PC-3 (cell line): ENCODE data around the gene PGAP6. TPM values are rescaled to one million over a fixed set of nuclear protein-coding genes. Genes with fewer than 3 reads are reported as not detected.

Source experiments
- ATAC-seq: fragments of 200-7000 bp; cut with Tn5 transposase; 2 replicates; pipeline ENCODE4 v1.9.1; 2020; ENCODE audit warnings: mild to moderate bottlenecking, moderate library complexity
- BruUV-seq: library from RNA; stranded (reverse); fragments of 400-500 nt; replicated peaks from 2 replicates; lab custom pipeline; 2021; lab: Mats Ljungman, UMichigan
- CTCF ChIA-PET: fragments of 300-600 bp; sonication (Branson Sonifier 250); formaldehyde crosslinking; loops from one replicate; lab custom pipeline; 2022; ENCODE audit warnings: antibody characterized with exemption; lab: Charles Lee
- POLR2A ChIA-PET: fragments of 300-600 bp; sonication (Branson Sonifier 250); formaldehyde crosslinking; loops from one replicate; lab custom pipeline; 2022; ENCODE audit warnings: antibody characterized with exemption; ENCODE audit not compliant: unreplicated experiment; lab: Charles Lee
- DNase-seq: peaks from one replicate; pipeline ENCODE4 v3.0.0-alpha.2; 2015
- H2AFZ ChIP-seq: fragments of 300-600 bp; sonication (generic); 2 replicates; pipeline ENCODE4 v1.6.0; 2016; ENCODE audit warnings: antibody characterized with exemption, low read length
- H3F3A ChIP-seq: fragments of 300-600 bp; sonication (generic); one replicate; pipeline ENCODE4 v1.6.0; 2017; ENCODE audit warnings: antibody characterized with exemption, low read length, control low read depth, mild to moderate bottlenecking; ENCODE audit not compliant: unreplicated experiment
- H3K27ac ChIP-seq: fragments of 300-600 bp; sonication (generic); 2 replicates; pipeline ENCODE4 v1.5.1; 2016; ENCODE audit warnings: mild to moderate bottlenecking, low read length
- H3K27me3 ChIP-seq: fragments of 300-600 bp; sonication (generic); 2 replicates; pipeline ENCODE4 v1.6.1; 2016; ENCODE audit warnings: low read length, mixed read lengths
- H3K36me3 ChIP-seq: fragments of 300-600 bp; sonication (generic); 2 replicates; pipeline ENCODE4 v1.6.1; 2016; ENCODE audit warnings: low read depth, mixed run types, low read length, mixed read lengths
- H3K4me1 ChIP-seq: fragments of 300-600 bp; sonication (generic); 2 replicates; pipeline ENCODE4 v1.5.1; 2016; ENCODE audit warnings: low read length; ENCODE audit not compliant: insufficient read depth
- H3K4me2 ChIP-seq: fragments of 300-600 bp; sonication (generic); 2 replicates; pipeline ENCODE4 v1.6.0; 2016; ENCODE audit warnings: low read length
- H3K4me3 ChIP-seq: fragments of 300-600 bp; sonication (generic); 2 replicates; pipeline ENCODE4 v1.5.1; 2016; ENCODE audit warnings: mild to moderate bottlenecking, low read length, mixed read lengths
- H3K79me2 ChIP-seq: fragments of 300-600 bp; sonication (generic); 2 replicates; pipeline ENCODE4 v1.6.1; 2017; ENCODE audit warnings: low read length, mixed read lengths
- H3K9ac ChIP-seq: fragments of 300-600 bp; sonication (generic); 2 replicates; pipeline ENCODE4 v1.6.0; 2016; ENCODE audit warnings: mild to moderate bottlenecking, low read length
- H3K9me2 ChIP-seq: fragments of 300-600 bp; sonication (generic); replicated peaks from 2 replicates; pipeline ENCODE4 v1.6.1; 2016; ENCODE audit warnings: mixed run types, low read length, mixed read lengths
- H3K9me3 ChIP-seq: fragments of 300-600 bp; sonication (generic); 2 replicates; pipeline ENCODE4 v1.6.1; 2016; ENCODE audit warnings: low read length, mixed read lengths
- H4K20me1 ChIP-seq: fragments of 300-600 bp; sonication (generic); 2 replicates; pipeline ENCODE4 v1.6.1; 2016; ENCODE audit warnings: low read length, mixed read lengths
- CTCF ChIP-seq: fragments of 300-600 bp; sonication (generic); conservative IDR thresholded peaks from 2 replicates; pipeline ENCODE4 v1.5.1; 2017; ENCODE audit warnings: antibody characterized with exemption, low read depth, mild to moderate bottlenecking, low read length
- EZH2 ChIP-seq: fragments of 300-600 bp; sonication (generic); IDR thresholded peaks from one replicate; pipeline ENCODE4 v1.6.1; 2017; ENCODE audit warnings: antibody characterized with exemption, mild to moderate bottlenecking, low read length; ENCODE audit not compliant: unreplicated experiment
- EZH2phosphoT487 ChIP-seq: fragments of 300-600 bp; sonication (generic); IDR thresholded peaks from 2 replicates; pipeline ENCODE4 v1.6.1; 2018; ENCODE audit warnings: mild to moderate bottlenecking, antibody characterized with exemption, low read length, borderline replicate concordance
- intact Hi-C: fragments of 100-400 bp; cut with micrococcal nuclease; formaldehyde crosslinking; loops from 2 replicates; pipeline ENCODE4 v1.9.0; 2023
- total RNA-seq: library from RNA; depleted of rRNA; stranded (reverse); fragments of >200 nt; gene quantifications from 2 replicates; pipeline ENCODE4 v1.2.3, GENCODE V29; 2014

Gene PGAP6
- total RNA-seq, 1 experiment from 2014 or later: 40.8 TPM

GRCh38 chr16:373848-374615 is 7.7 kb downstream of the PGAP6 start:
- Histone ChIP-seq H3K9ac (no peak overlapping the region), H3K27me3 (no peaks in the 10 kb centered on the region), H3K4me2 (no peak overlapping the region), H3K27ac (no peak overlapping the region), H3K79me2 (no peaks in the 10 kb centered on the region), H3K4me1 (peaks cover 5% of the 10 kb centered on the region; the same call in 1 of the 2 replicates), H3F3A (no peaks in the 10 kb centered on the region), H4K20me1 (no peaks in the 10 kb centered on the region), H3K9me3 (no peaks in the 10 kb centered on the region), H3K36me3 (no peaks in the 10 kb centered on the region), H2AFZ (no peak overlapping the region), H3K9me2 (no peaks in the 10 kb centered on the region), H3K4me3 (no peak overlapping the region)
- TF ChIP-seq EZH2phosphoT487 (no peak), EZH2 (no peak), CTCF (no peak)
- BruUV-seq: no TSS peak
- intact Hi-C loops: no loop called here
- CTCF ChIA-PET: no interaction called here
- POLR2A ChIA-PET: no interaction called here
- no peak for DNase-seq
- no peak for ATAC-seq

DNA sequence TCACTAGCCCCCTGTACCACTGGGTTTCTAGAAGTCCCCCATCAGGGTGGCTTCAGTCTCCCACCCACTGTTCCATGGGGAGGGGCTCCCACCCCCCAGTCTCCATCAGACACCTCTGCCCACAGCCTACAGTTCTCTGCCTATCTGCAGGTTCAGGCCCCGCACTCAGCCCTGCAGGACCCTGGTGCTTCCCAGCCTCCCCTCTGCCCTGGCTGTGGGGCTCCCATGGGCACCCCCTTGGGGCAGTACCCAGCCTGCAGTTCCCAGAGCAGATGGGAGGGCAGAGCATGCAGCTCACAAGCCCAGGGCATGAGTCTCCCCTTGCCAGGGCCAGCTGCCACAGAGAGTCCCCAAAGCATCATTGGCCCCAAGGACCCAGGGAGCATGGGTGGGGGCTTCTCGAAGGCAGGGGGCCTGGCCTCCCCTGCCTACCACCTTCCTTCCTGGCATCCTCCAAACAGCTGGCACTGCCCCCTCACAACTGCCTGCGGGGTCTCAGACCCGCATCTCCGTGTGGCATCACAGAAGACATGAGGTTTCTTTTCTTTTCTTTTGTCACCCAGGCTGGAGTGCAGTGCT is 8.7 kb downstream of the PGAP6 start:
- DNase-seq (no peak), ATAC-seq (no peak)
- Histone ChIP-seq H3K4me2 (no peak overlapping the region), H3K9ac (no peak overlapping the region), H3K36me3 (no peaks in the 10 kb centered on the region), H3K4me3 (no peak overlapping the region), H3K27ac (no peak overlapping the region), H4K20me1 (no peaks in the 10 kb centered on the region), H3K79me2 (no peaks in the 10 kb centered on the region), H3K9me3 (no peaks in the 10 kb centered on the region), H3K4me1 (peaks cover 5% of the 10 kb centered on the region; the same call in 1 of the 2 replicates), H3K27me3 (no peaks in the 10 kb centered on the region), H3F3A (no peaks in the 10 kb centered on the region), H2AFZ (no peak overlapping the region), H3K9me2 (no peaks in the 10 kb centered on the region)
- CTCF ChIA-PET: no interaction called here
- TF ChIP-seq CTCF: no peak
- no peak for TF ChIP-seq EZH2phosphoT487
- no peak for TF ChIP-seq EZH2
- no TSS peak for BruUV-seq
- intact Hi-C loops: no loop called here
- POLR2A ChIA-PET: no interaction called here

- TF ChIP-seq EZH2: no peak
- TF ChIP-seq CTCF: no peak
- TF ChIP-seq EZH2phosphoT487: no peak
- Histone ChIP-seq H3K27me3 (no peaks in the 10 kb centered on the region), H3K4me1 (peaks cover 5% of the 10 kb centered on the region; the same call in 1 of the 2 replicates), H3K9me2 (no peaks in the 10 kb centered on the region), H3K4me2 (no peak overlapping the region), H2AFZ (no peak overlapping the region), H3K27ac (no peak overlapping the region), H3K4me3 (no peak overlapping the region), H3K9me3 (no peaks in the 10 kb centered on the region), H3F3A (no peaks in the 10 kb centered on the region), H3K9ac (no peak overlapping the region), H3K36me3 (no peaks in the 10 kb centered on the region), H3K79me2 (no peaks in the 10 kb centered on the region), H4K20me1 (no peaks in the 10 kb centered on the region)
- POLR2A ChIA-PET: no interaction called here
- CTCF ChIA-PET: no interaction called here
- intact Hi-C loops: no loop called here
- no peak for DNase-seq
- ATAC-seq: no peak
- BruUV-seq: no TSS peak
Observed at GRCh38 chr16:372302-372983, 9.3 kb downstream of the PGAP6 start.
